Measurements from ENCODE around the gene MTCH1. TPM values are rescaled to one million over a fixed set of nuclear protein-coding genes. Genes with fewer than 3 reads are reported as not detected.

The MTCH1 gene
- total and polyA plus RNA-seq, 7 donors: 141 to 198 (median 163) TPM

DNA sequence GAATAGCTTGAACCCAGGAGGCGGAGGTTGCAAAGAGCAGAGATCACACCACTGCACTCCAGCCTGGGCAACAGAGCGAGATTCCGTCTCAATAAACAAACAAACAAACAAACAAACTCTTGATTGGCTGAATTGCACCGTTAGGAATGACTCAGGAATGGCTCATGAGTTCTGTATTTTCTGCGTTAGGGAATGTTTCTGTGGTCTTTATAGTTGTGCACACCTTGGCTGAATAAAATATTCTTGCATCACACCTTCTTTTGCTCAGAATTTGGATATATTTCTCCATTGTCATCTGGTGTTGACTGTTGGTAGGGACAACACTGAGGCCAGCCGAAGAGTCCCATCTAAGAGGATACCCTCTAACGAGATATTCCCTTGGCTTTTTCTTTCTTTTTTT, 51.1 kb downstream of the MTCH1 start:
- H3K27ac ChIP-seq: no peak overlapping the region
- no peaks in the 10 kb centered on the region for H3K36me3 ChIP-seq
- no peaks in the 10 kb centered on the region for H3K4me1 ChIP-seq
- H3K27me3 ChIP-seq: no peaks in the 10 kb centered on the region
- TF ChIP-seq, protein P1, sequence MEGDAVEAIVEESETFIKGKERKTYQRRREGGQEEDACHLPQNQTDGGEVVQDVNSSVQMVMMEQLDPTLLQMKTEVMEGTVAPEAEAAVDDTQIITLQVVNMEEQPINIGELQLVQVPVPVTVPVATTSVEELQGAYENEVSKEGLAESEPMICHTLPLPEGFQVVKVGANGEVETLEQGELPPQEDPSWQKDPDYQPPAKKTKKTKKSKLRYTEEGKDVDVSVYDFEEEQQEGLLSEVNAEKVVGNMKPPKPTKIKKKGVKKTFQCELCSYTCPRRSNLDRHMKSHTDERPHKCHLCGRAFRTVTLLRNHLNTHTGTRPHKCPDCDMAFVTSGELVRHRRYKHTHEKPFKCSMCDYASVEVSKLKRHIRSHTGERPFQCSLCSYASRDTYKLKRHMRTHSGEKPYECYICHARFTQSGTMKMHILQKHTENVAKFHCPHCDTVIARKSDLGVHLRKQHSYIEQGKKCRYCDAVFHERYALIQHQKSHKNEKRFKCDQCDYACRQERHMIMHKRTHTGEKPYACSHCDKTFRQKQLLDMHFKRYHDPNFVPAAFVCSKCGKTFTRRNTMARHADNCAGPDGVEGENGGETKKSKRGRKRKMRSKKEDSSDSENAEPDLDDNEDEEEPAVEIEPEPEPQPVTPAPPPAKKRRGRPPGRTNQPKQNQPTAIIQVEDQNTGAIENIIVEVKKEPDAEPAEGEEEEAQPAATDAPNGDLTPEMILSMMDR (IDR thresholded peaks at IDR 0.05): no peak
- TF ChIP-seq EP300 (IDR thresholded peaks at IDR 0.05): no peak
- 86 to 89% methylated on average over 7 of the region's 7 CpGs for WGBS, 2 donors
- DNase-seq: no peak
- intact Hi-C loops (cut with DNase I): no loop called here
- H3K4me3 ChIP-seq: no peak overlapping the region
- H3K9me3 ChIP-seq: no peaks in the 10 kb centered on the region

DNA sequence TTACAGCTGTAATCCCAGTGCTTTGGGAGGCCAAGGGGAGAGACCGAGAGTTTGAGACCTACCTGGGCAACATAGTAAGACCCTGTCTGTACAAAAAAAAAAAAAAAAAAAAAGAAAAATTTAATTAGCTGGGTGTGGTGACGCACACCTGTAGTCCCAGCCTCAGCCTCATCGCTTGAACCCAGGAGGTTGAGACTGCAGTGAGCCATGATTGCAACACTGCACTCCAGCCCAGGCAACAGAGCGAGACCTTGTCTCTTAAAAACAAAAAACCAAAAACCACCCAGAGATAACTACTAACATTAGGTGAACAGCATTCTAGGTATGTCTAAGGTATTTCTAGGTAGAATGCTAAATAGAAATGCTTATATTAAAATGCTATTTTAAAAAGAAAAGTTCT, 52.5 kb downstream of the MTCH1 start:
- H3K27me3 ChIP-seq: no peaks in the 10 kb centered on the region
- 90 to 91% methylated on average over 4 of the region's 4 CpGs for WGBS, 2 donors
- no peaks in the 10 kb centered on the region for H3K36me3 ChIP-seq
- no peak overlapping the region for H3K4me3 ChIP-seq
- H3K9me3 ChIP-seq: no peaks in the 10 kb centered on the region
- H3K4me1 ChIP-seq: peaks cover 0 to 6% (median 1%) of the 10 kb centered on the region in 4 donors
- DNase-seq: no peak
- H3K27ac ChIP-seq: no peak overlapping the region
- intact Hi-C loops (cut with DNase I): no loop called here
- no peak for TF ChIP-seq POLR2A (IDR thresholded peaks at IDR 0.05)
- TF ChIP-seq, protein P1 (IDR thresholded peaks at IDR 0.05): no peak
- TF ChIP-seq POLR2AphosphoS5 (IDR thresholded peaks at IDR 0.05): no peak
- no peak for TF ChIP-seq EP300 (IDR thresholded peaks at IDR 0.05)

DNA sequence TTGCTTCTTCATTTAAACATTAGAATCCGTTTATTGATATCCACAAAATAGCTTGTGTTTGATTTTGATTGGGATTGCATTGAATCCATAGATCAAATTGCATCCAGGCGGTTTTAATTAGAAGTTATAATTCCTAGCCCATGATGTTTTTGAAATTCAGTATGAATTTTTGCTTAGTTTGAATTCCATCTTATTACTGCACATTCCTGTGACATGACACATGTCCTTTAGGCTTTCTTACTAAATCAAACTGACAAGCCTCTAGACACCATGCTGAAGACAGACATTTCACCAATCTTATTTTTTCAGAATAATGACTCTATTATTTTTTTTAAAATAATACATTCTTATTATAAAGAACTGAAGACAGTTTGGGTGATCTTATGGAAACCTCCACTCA, 52.9 kb downstream of the MTCH1 start:
- WGBS, 2 donors: 94 to 97% methylated on average over 2 of the region's 2 CpGs
- TF ChIP-seq EP300 (IDR thresholded peaks at IDR 0.05): no peak
- no peak for TF ChIP-seq POLR2AphosphoS5 (IDR thresholded peaks at IDR 0.05)
- TF ChIP-seq, protein P1 (IDR thresholded peaks at IDR 0.05): no peak
- TF ChIP-seq POLR2A (IDR thresholded peaks at IDR 0.05): no peak

GRCh38 chr6:36930483-36930882, 55.5 kb downstream of the MTCH1 start:
- Histone ChIP-seq H3K9me3 (no peaks in the 10 kb centered on the region), H3K27ac (peak overlapping the region in 2 of 4 donors; percentile 12 to 59), H3K36me3 (peaks cover 0 to 5% (median 0%) of the 10 kb centered on the region in 4 donors), H3K27me3 (no peaks in the 10 kb centered on the region), H3K4me3 (no peak overlapping the region), H3K4me1 (peaks cover 0 to 21% (median 15%) of the 10 kb centered on the region in 4 donors)
- intact Hi-C loops (cut with DNase I): no loop called here
- WGBS, 2 donors: 95 to 97% methylated on average over 4 of the region's 4 CpGs
- DNase-seq: no peak
- no peak for TF ChIP-seq POLR2A (IDR thresholded peaks at IDR 0.05)
- TF ChIP-seq POLR2AphosphoS5 (IDR thresholded peaks at IDR 0.05): no peak
- no peak for TF ChIP-seq EP300 (IDR thresholded peaks at IDR 0.05)
- TF ChIP-seq, protein P1 (IDR thresholded peaks at IDR 0.05): no peak

More for the DNA sequence above, 52.9 kb downstream of the MTCH1 start:
- DNase-seq: no peak
- H3K4me3 ChIP-seq: no peak overlapping the region
- peaks cover 0 to 10% (median 5%) of the 10 kb centered on the region in 4 donors for H3K4me1 ChIP-seq
- no peaks in the 10 kb centered on the region for H3K36me3 ChIP-seq
- intact Hi-C loops (cut with DNase I): no loop called here
- H3K9me3 ChIP-seq: no peaks in the 10 kb centered on the region
- no peak overlapping the region for H3K27ac ChIP-seq
- H3K27me3 ChIP-seq: no peaks in the 10 kb centered on the region

DNA sequence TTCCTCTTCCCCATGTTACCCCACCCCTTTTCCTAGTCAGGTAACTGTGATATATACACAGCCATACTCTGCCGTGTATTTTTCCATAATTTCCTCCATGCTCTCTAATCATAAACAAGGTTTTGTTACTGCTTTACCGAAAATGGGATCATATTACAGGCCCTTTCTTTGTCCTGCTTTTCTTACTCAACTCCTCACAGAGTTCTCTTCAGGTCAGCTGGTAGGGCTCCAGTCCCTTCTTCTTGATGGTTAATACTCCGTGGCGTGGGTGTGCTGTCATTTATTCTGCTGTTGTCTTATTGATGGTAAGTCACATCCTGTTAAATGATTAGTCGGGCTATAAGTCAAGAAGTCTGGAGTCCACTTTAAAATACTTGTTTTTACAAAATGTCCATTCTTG, 56.4 kb downstream of the MTCH1 start:
- Histone ChIP-seq H3K27ac (peak overlapping the region in 3 of 4 donors; percentile 12 to 59 (median 19)), H3K4me3 (no peak overlapping the region), H3K27me3 (no peaks in the 10 kb centered on the region), H3K9me3 (no peaks in the 10 kb centered on the region), H3K36me3 (peaks cover 0 to 13% (median 3%) of the 10 kb centered on the region in 4 donors), H3K4me1 (peaks cover 0 to 21% (median 15%) of the 10 kb centered on the region in 4 donors)
- intact Hi-C loops (cut with DNase I): no loop called here
- DNase-seq: no peak
- WGBS, 2 donors: 55 to 60% methylated on average over 5 of the region's 5 CpGs
- TF ChIP-seq POLR2AphosphoS5 (IDR thresholded peaks at IDR 0.05) (no peak), POLR2A (IDR thresholded peaks at IDR 0.05) (no peak), EP300 (IDR thresholded peaks at IDR 0.05) (no peak)
- TF ChIP-seq, protein P1 (IDR thresholded peaks at IDR 0.05): no peak

All from sigmoid colon (tissue), 7 donors.